GM19468 (cell line): ENCODE results near the gene FBXO27.
"Not testable (repeated sequence)": the region's sequence is repeated elsewhere in the genome, so short reads cannot be mapped to it uniquely, and the experiment has no call there.

Source experiments
- ATAC-seq: cut with Tn5 transposase; IDR thresholded peaks from one replicate; pipeline ENCODE4 v1.9.1; 2021; ENCODE audit warnings: mild to moderate bottlenecking, moderate library complexity, moderate number of reproducible peaks; ENCODE audit not compliant: unreplicated experiment; ENCODE audit errors: extremely low read depth

FBXO27 gene

GRCh38 chr19:38990949-38991697 is 41.2 kb downstream of the FBXO27 start:
- ATAC-seq: no peak

- ATAC-seq: not testable (repeated sequence)
Observed at GRCh38 chr19:38989614-38990013, 42.7 kb downstream of the FBXO27 start.

- ATAC-seq: no peak
Observed at GRCh38 chr19:38989066-38989605, 43.2 kb downstream of the FBXO27 start.

GRCh38 chr19:38988627-38989026 is 43.7 kb downstream of the FBXO27 start:
- ATAC-seq: not testable (repeated sequence)

GRCh38 chr19:38987745-38988144 is 44.6 kb downstream of the FBXO27 start:
- ATAC-seq: not testable (repeated sequence)

- no peak for ATAC-seq
Observed at GRCh38 chr19:38985262-38985661, 47.1 kb downstream of the FBXO27 start.

GRCh38 chr19:38980583-38981374 is 51.6 kb downstream of the FBXO27 start:
- ATAC-seq: no peak

GRCh38 chr19:38979812-38980211 is 52.5 kb downstream of the FBXO27 start:
- ATAC-seq: no peak

GRCh38 chr19:38978326-38978689 is 54.0 kb downstream of the FBXO27 start:
- ATAC-seq: no peak

GRCh38 chr19:38977445-38978325 is 54.7 kb downstream of the FBXO27 start:
- ATAC-seq: no peak

GRCh38 chr19:38975861-38976271 is 56.5 kb downstream of the FBXO27 start:
- ATAC-seq: no peak

- no peak for ATAC-seq
Observed at GRCh38 chr19:38975214-38975860, 57.0 kb downstream of the FBXO27 start, which contains the start of gene FBXO17. TSS of gene FBXO17 (minus strand) at chr19:38975742. CDS start at chr19:38950319, 25,423 bp downstream.

- ATAC-seq: no peak
Observed at GRCh38 chr19:38974624-38975213, 57.6 kb downstream of the FBXO27 start.
